ENCODE measurements around the gene TMEM240. TPM values are rescaled to one million over a fixed set of nuclear protein-coding genes. Genes with fewer than 3 reads are reported as not detected.
"Not testable (repeated sequence)": the region's sequence is repeated elsewhere in the genome, so short reads cannot be mapped to it uniquely, and the experiment has no call there.

Gene TMEM240
- total RNA-seq, 1 experiment from 2014 or later, result 3.6 TPM

- no peak for TF ChIP-seq CTCF (IDR thresholded peaks at IDR 0.05; ENCODE audit: unreplicated experiment)
- Mint-ChIP-seq H3K4me1 (ENCODE audit: insufficient read depth, unreplicated experiment) (no peaks in the 10 kb centered on the region), H3K27me3 (ENCODE audit: insufficient read depth, unreplicated experiment) (no peaks in the 10 kb centered on the region), H3K9me3 (ENCODE audit: unreplicated experiment) (peaks cover 6% of the 10 kb centered on the region), H3K36me3 (ENCODE audit: insufficient read depth, unreplicated experiment) (peaks cover 31% of the 10 kb centered on the region), H3K27ac (ENCODE audit: low read depth, unreplicated experiment) (no peak overlapping the region), H3K4me3 (ENCODE audit: unreplicated experiment) (no peak overlapping the region)
- intact Hi-C loops (cut with micrococcal nuclease), result no loop called here
- no TSS peak for BruUV-seq (replicated peaks)
- CTCF ChIA-PET, result no interaction called here
- no peak for DNase-seq (ENCODE audit: unreplicated experiment)
- POLR2A ChIA-PET, result no interaction called here
Measured at GRCh38 chr1:1534401-1535154, 5.8 kb downstream of the TMEM240 start.

GRCh38 chr1:1533894-1534291 lies 6.5 kb downstream of the TMEM240 start:
- CTCF ChIA-PET; H3K9me3 Mint-ChIP-seq (ENCODE audit: unreplicated experiment); H3K27me3 Mint-ChIP-seq (ENCODE audit: insufficient read depth, unreplicated experiment); POLR2A ChIA-PET; DNase-seq (ENCODE audit: unreplicated experiment); H3K4me1 Mint-ChIP-seq (ENCODE audit: insufficient read depth, unreplicated experiment); intact Hi-C loops (cut with micrococcal nuclease); H3K27ac Mint-ChIP-seq (ENCODE audit: low read depth, unreplicated experiment); BruUV-seq (replicated peaks); H3K4me3 Mint-ChIP-seq (ENCODE audit: unreplicated experiment): not testable (repeated sequence)
- peaks cover 36% of the 10 kb centered on the region for H3K36me3 Mint-ChIP-seq (ENCODE audit: insufficient read depth, unreplicated experiment)

DNA sequence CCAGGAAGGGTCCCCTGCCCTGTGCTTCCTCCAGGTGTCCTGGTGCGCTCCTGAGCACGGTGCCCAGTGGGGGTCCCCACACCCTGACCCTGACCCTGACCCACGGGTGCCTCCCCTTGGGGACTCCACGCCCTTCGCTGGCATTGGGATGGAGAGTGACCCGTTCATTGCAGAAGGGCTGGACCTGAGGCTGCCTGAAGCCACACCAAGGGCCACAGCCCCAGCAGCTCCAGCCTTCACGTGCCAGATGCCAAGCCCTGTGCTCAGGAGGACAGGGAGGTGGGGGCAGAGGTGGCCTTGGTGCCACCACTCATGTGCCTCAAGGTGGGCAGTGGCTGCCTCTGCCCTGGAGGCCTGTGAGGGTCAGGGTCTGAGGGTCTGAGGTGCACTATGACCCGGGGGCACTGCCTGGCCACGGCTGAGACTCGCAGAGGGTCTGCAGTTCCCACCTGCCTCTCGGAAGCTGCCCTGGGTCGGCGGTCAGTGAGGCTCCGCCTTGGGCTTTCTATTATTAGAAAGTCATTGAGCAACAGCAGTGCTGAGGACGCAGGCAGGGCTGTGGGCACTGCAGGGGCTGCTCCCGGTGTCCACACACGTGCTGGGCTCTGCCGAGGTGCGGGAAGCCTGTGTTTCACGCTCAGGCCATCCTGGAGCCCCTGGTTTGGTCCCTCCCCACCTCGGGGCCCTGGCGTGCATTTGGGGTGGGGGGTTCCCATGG lies 7.1 kb downstream of the TMEM240 start:
- H3K4me1 Mint-ChIP-seq (ENCODE audit: insufficient read depth, unreplicated experiment), result not testable (repeated sequence)

DNA sequence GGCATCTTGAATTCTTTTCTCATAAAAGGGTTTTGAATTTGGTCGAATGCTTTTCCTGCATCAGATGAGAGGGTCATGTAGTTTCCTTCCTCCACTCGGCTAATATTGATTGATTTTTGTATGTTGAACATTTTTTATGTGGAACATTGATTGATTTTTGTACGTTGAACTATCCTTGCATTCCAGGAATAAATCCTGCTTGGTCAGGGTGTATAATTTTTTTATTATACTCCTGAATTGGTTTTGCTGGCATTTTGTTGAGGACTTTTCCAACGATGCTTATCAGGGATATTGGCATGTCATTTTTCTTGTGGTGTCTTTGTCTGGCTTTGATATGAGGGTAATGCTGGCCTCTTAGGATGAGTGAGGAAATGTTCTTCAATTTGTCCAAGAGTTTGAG lies 8.5 kb downstream of the TMEM240 start:
- Mint-ChIP-seq H3K27ac (ENCODE audit: low read depth, unreplicated experiment) (no peak overlapping the region), H3K4me1 (ENCODE audit: insufficient read depth, unreplicated experiment) (no peaks in the 10 kb centered on the region), H3K9me3 (ENCODE audit: unreplicated experiment) (peaks cover 6% of the 10 kb centered on the region), H3K36me3 (ENCODE audit: insufficient read depth, unreplicated experiment) (peaks cover 51% of the 10 kb centered on the region), H3K4me3 (ENCODE audit: unreplicated experiment) (no peak overlapping the region), H3K27me3 (ENCODE audit: insufficient read depth, unreplicated experiment) (no peaks in the 10 kb centered on the region)
- ChIA-PET CTCF (no interaction called here), POLR2A (no interaction called here)
- DNase-seq (ENCODE audit: unreplicated experiment), result no peak
- no peak for TF ChIP-seq CTCF (IDR thresholded peaks at IDR 0.05; ENCODE audit: unreplicated experiment)
- no TSS peak for BruUV-seq (replicated peaks)
- intact Hi-C loops (cut with micrococcal nuclease), result no loop called here

More for the DNA sequence above, 7.1 kb downstream of the TMEM240 start:
- intact Hi-C loops (cut with micrococcal nuclease); H3K27ac Mint-ChIP-seq (ENCODE audit: low read depth, unreplicated experiment); DNase-seq (ENCODE audit: unreplicated experiment); BruUV-seq (replicated peaks); POLR2A ChIA-PET; H3K27me3 Mint-ChIP-seq (ENCODE audit: insufficient read depth, unreplicated experiment); H3K4me3 Mint-ChIP-seq (ENCODE audit: unreplicated experiment); CTCF ChIA-PET; H3K9me3 Mint-ChIP-seq (ENCODE audit: unreplicated experiment): not testable (repeated sequence)
- peaks cover 37% of the 10 kb centered on the region for H3K36me3 Mint-ChIP-seq (ENCODE audit: insufficient read depth, unreplicated experiment)

DNA sequence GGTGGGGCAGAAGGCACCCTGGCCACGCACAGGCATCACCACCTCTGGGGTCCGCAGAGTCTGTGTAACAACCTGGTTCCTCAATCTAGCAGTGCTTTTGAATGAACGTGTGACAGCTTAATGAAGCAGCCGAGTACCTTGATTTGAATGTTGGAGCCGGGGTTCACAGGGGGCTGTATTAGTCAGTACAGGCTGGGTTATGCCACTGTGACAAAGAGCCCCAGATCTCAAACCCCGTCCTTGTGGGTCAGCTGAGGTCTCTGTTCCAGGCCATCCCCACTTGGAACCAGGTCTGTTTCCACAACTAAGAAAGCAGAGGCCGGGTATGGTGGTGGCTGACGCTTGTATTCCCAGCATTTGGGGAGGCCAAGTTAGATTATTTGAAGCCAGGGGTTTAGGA lies 10.5 kb downstream of the TMEM240 start:
- Mint-ChIP-seq H3K27ac (ENCODE audit: low read depth, unreplicated experiment) (no peak overlapping the region), H3K27me3 (ENCODE audit: insufficient read depth, unreplicated experiment) (no peaks in the 10 kb centered on the region), H3K4me1 (ENCODE audit: insufficient read depth, unreplicated experiment) (no peaks in the 10 kb centered on the region), H3K4me3 (ENCODE audit: unreplicated experiment) (no peak overlapping the region), H3K36me3 (ENCODE audit: insufficient read depth, unreplicated experiment) (peaks cover 66% of the 10 kb centered on the region), H3K9me3 (ENCODE audit: unreplicated experiment) (peaks cover 6% of the 10 kb centered on the region)
- CTCF ChIA-PET, result interaction anchor here (0.6 to 1.4 kb wide), 4 partner anchors 15 to 655 kb away, joined by 3 read pairs; no protein-coding TSS in a partner anchor
- no TSS peak for BruUV-seq (replicated peaks)
- intact Hi-C loops (cut with micrococcal nuclease), result no loop called here
- POLR2A ChIA-PET, result no interaction called here
- no peak for DNase-seq (ENCODE audit: unreplicated experiment)
- TF ChIP-seq CTCF (IDR thresholded peaks at IDR 0.05; ENCODE audit: unreplicated experiment), result no peak
